ENCODE data around the gene C17orf50. TPM values are rescaled to one million over a fixed set of nuclear protein-coding genes. Genes with fewer than 3 reads are reported as not detected.
A peak's percentile ranks its signal among the peaks of the same experiment; 100 is the strongest.

The C17orf50 gene
- total and polyA plus RNA-seq, 2 donors from 2014 or later: 0.41 TPM; not detected in 1

DNA sequence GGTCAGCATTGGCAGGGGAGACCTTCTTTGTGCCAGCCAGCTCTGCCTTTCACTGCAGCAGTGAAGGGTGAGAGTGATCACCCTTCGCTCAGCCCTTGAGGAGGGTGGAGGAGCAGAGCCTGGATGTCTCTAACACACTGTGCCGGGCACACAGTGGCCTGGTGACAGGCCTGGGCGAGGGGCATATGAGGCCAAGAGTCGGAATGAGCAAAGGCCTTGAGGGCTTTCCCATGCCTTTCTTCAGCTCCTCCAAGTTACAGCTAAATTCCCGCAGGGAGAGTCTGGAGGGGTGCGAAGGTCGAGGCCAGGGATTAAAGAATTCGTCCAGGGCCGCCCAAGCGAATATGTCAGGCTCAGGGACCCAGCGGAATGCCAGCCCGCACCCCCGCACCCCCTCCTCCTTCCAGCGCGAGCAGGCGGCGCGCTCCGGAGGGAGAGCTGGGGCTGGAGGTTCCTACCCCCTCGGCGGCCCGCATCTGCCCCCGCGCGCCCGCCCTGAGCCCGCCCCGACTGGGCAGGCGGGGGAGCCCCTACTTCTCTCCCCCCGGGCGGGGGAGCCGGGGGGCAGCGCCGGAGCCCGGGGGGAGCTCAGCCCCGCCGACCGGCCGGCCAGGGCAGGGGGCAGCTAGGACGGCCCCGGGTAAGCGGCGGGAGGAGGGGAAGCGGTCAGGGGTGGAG, 29.3 kb upstream of the C17orf50 start, which contains the start of gene RASL10B:
Gene RASL10B (plus strand): TSS at position 401 of the 678 bp plus-strand sequence. CDS start 3,546 bp downstream, outside the sequence.
- intact Hi-C loops (cut with DNase I): no loop called here

DNA sequence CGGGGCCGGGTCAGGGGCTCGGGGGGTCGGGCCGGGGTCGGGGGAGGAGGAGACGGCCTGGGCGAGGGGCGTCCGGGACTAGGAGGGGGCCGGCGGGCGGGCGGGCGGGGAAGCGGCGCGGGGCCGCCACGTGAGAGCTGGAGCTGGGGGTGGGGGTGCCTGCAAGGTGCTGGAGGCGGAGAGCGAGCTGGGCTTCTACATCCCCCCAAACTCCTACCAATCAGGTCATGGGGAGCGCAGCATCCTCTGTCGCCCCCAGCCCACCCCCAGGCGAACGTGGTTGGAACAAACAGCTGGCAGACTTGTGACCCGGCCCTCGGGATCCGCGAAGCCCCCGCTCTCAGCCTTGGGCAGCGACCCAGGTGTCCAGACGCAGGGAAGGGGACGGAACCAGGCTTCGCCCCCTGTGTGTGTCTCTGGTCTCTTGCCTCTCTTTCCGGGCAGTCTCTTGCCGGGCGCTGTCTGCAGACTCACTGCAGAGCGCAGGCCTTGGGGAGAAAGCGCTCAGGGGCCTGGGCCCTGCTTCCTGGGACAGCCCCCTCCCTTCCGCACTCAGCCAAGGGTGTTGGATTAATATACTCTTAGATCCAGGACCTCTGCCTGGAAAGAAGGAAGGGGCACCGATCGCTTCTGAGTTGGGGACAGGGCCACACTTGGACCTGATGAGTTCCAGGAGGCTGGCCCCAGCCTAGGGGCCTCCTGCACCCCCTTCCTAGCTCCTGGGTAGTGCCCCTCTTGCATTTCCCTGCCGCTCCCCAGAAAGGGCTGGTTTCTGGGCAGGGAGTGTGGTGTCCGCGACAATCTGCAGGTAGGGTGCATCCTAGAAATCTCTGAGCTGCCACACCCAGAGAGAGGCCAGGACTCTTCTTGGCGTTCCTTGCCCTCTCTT, 28.5 kb upstream of the C17orf50 start:
- H3K9me3 ChIP-seq (ENCODE audit: control insufficient read depth in 2 of 3, insufficient read depth in 1 of 3, low read length in 3 of 3): no peaks in the 10 kb centered on the region
- H3K9ac ChIP-seq (ENCODE audit: low read length in 3 of 3): no peak overlapping the region
- peaks cover 0 to 12% (median 5%) of the 10 kb centered on the region in 3 donors for H3K4me1 ChIP-seq (ENCODE audit: control insufficient read depth in 2 of 3, insufficient read depth in 2 of 3, low read depth in 1 of 3, low read length in 3 of 3)
- TF ChIP-seq, protein P1, sequence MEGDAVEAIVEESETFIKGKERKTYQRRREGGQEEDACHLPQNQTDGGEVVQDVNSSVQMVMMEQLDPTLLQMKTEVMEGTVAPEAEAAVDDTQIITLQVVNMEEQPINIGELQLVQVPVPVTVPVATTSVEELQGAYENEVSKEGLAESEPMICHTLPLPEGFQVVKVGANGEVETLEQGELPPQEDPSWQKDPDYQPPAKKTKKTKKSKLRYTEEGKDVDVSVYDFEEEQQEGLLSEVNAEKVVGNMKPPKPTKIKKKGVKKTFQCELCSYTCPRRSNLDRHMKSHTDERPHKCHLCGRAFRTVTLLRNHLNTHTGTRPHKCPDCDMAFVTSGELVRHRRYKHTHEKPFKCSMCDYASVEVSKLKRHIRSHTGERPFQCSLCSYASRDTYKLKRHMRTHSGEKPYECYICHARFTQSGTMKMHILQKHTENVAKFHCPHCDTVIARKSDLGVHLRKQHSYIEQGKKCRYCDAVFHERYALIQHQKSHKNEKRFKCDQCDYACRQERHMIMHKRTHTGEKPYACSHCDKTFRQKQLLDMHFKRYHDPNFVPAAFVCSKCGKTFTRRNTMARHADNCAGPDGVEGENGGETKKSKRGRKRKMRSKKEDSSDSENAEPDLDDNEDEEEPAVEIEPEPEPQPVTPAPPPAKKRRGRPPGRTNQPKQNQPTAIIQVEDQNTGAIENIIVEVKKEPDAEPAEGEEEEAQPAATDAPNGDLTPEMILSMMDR (IDR thresholded peaks at IDR 0.05; ENCODE audit: borderline replicate concordance, extremely low read depth, insufficient read depth): no peak
- no peak for FAIRE-seq
- H3K4me3 ChIP-seq (ENCODE audit: low read length in 3 of 3): peak overlapping the region in 2 of 3 donors; percentile 40 to 48
- peak in 4 of 5 donors; percentile 36 to 79 (median 52) for DNase-seq
- no peaks in the 10 kb centered on the region for H3K27me3 ChIP-seq (ENCODE audit: control insufficient read depth, insufficient read depth, low read length)
- no peak overlapping the region for H3K27ac ChIP-seq (ENCODE audit: low read depth in 2 of 2, low read length in 2 of 2)
- intact Hi-C loops (cut with DNase I): no loop called here
- H3K36me3 ChIP-seq (ENCODE audit: control insufficient read depth in 2 of 3, insufficient read depth in 3 of 3, low read length in 3 of 3): peaks cover 0 to 2% (median 0%) of the 10 kb centered on the region in 3 donors

More for the DNA sequence above, 29.3 kb upstream of the C17orf50 start, which contains the start of gene RASL10B:
- Histone ChIP-seq H3K9me3 (ENCODE audit: control insufficient read depth in 2 of 3, insufficient read depth in 1 of 3, low read length in 3 of 3) (no peaks in the 10 kb centered on the region), H3K27ac (ENCODE audit: low read depth in 2 of 2, low read length in 2 of 2) (no peak within 1 kb of the TSS), H3K36me3 (ENCODE audit: control insufficient read depth in 2 of 3, insufficient read depth in 3 of 3, low read length in 3 of 3) (peaks cover 0 to 2% (median 0%) of the 10 kb centered on the region in 3 donors), H3K4me3 (ENCODE audit: low read length in 3 of 3) (peak within 1 kb of the TSS; percentile 44 to 59 (median 48)), H3K9ac (ENCODE audit: low read length in 3 of 3) (peak within 1 kb of the TSS in 1 of 3 donors; percentile 53), H3K4me1 (ENCODE audit: control insufficient read depth in 2 of 3, insufficient read depth in 2 of 3, low read depth in 1 of 3, low read length in 3 of 3) (peaks cover 0 to 12% (median 12%) of the 10 kb centered on the region in 3 donors), H3K27me3 (ENCODE audit: control insufficient read depth, insufficient read depth, low read length) (no peaks in the 10 kb centered on the region)
- peak; percentile 70 to 90 (median 78) for DNase-seq
- no peak for FAIRE-seq
- TF ChIP-seq, protein P1 (IDR thresholded peaks at IDR 0.05; ENCODE audit: borderline replicate concordance, extremely low read depth, insufficient read depth): no peak

DNA sequence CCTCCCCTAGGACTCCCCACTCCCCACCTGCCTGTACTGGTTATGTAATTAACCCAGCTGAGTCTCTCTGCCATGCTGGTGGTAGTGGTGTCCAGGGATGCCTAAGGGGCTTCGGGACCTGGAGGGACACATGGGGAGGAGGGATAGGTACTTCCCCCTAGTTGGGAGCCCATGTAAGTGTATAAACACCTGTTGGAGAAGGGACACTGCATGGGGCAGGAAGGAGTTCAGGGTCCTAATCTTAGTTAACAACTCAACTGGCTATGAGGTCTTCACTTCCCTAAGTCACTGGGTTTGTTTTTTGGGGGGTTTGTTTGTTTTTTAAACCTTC, 27.9 kb upstream of the C17orf50 start:
- Histone ChIP-seq H3K4me3 (ENCODE audit: low read length in 3 of 3) (no peak overlapping the region), H3K27me3 (ENCODE audit: control insufficient read depth, insufficient read depth, low read length) (no peaks in the 10 kb centered on the region), H3K27ac (ENCODE audit: low read depth in 2 of 2, low read length in 2 of 2) (no peak overlapping the region), H3K9ac (ENCODE audit: low read length in 3 of 3) (no peak overlapping the region), H3K36me3 (ENCODE audit: control insufficient read depth in 2 of 3, insufficient read depth in 3 of 3, low read length in 3 of 3) (no peaks in the 10 kb centered on the region), H3K4me1 (ENCODE audit: control insufficient read depth in 2 of 3, insufficient read depth in 2 of 3, low read depth in 1 of 3, low read length in 3 of 3) (peaks cover 0 to 12% (median 5%) of the 10 kb centered on the region in 3 donors), H3K9me3 (ENCODE audit: control insufficient read depth in 2 of 3, insufficient read depth in 1 of 3, low read length in 3 of 3) (no peaks in the 10 kb centered on the region)
- TF ChIP-seq, protein P1 (IDR thresholded peaks at IDR 0.05; ENCODE audit: borderline replicate concordance, extremely low read depth, insufficient read depth): no peak
- DNase-seq: no peak
- no peak for FAIRE-seq
- intact Hi-C loops (cut with DNase I): no loop called here
